CMK (cell line): Measurements from ENCODE around the gene CARMIL1.
"Not testable (repeated sequence)": the region's sequence is repeated elsewhere in the genome, so short reads cannot be mapped to it uniquely, and the experiment has no call there.

Experiments
- DNase-seq: peaks from one replicate; pipeline ENCODE4 v3.0.0-alpha.2; 2010; ENCODE audit warnings: low read depth

Gene CARMIL1

GRCh38 chr6:25578538-25578937 lies 299.4 kb downstream of the CARMIL1 start:
- no peak for DNase-seq

- DNase-seq = no peak
These were observed 300.3 kb downstream of the CARMIL1 start for GRCh38 chr6:25579391-25579883.

- DNase-seq = no peak
These were observed 300.8 kb downstream of the CARMIL1 start for GRCh38 chr6:25579902-25580495.

GRCh38 chr6:25582101-25582500 lies 302.9 kb downstream of the CARMIL1 start:
- DNase-seq = no peak

GRCh38 chr6:25583099-25583498 lies 303.9 kb downstream of the CARMIL1 start:
- DNase-seq = no peak

GRCh38 chr6:25583906-25584305 lies 304.7 kb downstream of the CARMIL1 start:
- no peak for DNase-seq

GRCh38 chr6:25585225-25585624 lies 306.1 kb downstream of the CARMIL1 start:
- no peak for DNase-seq

- DNase-seq = not testable (repeated sequence)
These were observed 306.9 kb downstream of the CARMIL1 start for GRCh38 chr6:25586119-25586518.

- DNase-seq = no peak
These were observed 307.8 kb downstream of the CARMIL1 start for GRCh38 chr6:25586927-25587326.

GRCh38 chr6:25590986-25591385 lies 311.8 kb downstream of the CARMIL1 start:
- DNase-seq = no peak

GRCh38 chr6:25596928-25597818 lies 318.0 kb downstream of the CARMIL1 start:
- no peak for DNase-seq

- DNase-seq = no peak
These were observed 320.4 kb downstream of the CARMIL1 start for GRCh38 chr6:25599516-25600085.

- DNase-seq = no peak
These were observed 322.9 kb downstream of the CARMIL1 start for GRCh38 chr6:25601800-25602673.

GRCh38 chr6:25602674-25602982 lies 323.5 kb downstream of the CARMIL1 start:
- DNase-seq = no peak

- DNase-seq = peak; percentile 73
These were observed 324.1 kb downstream of the CARMIL1 start for GRCh38 chr6:25603251-25603650.

GRCh38 chr6:25606151-25606550 lies 327.0 kb downstream of the CARMIL1 start:
- DNase-seq = no peak

- DNase-seq = peak; percentile 94
These were observed 329.5 kb downstream of the CARMIL1 start for GRCh38 chr6:25608558-25609174.

- no peak for DNase-seq
These were observed 333.5 kb downstream of the CARMIL1 start for GRCh38 chr6:25612666-25613065.

- DNase-seq = no peak
These were observed 334.2 kb downstream of the CARMIL1 start for GRCh38 chr6:25613415-25613814.

- DNase-seq = no peak
These were observed 334.9 kb downstream of the CARMIL1 start for GRCh38 chr6:25614052-25614451.

- DNase-seq = no peak
These were observed 336.3 kb downstream of the CARMIL1 start for GRCh38 chr6:25615471-25615870.

- DNase-seq = no peak
These were observed 338.8 kb downstream of the CARMIL1 start for GRCh38 chr6:25617997-25618396.
